WTC11 (cell line): ENCODE measurements around the gene TLE4. TPM values are rescaled to one million over a fixed set of nuclear protein-coding genes. Genes with fewer than 3 reads are reported as not detected.

Source experiments
- ATAC-seq: fragments of 200-7000 bp; cut with Tn5 transposase; 2 replicates; pipeline ENCODE4 v1.10.0; 2021; ENCODE audit warnings: mild to moderate bottlenecking, moderate library complexity
- CTCF ChIA-PET: fragments of 300-600 bp; sonication (Branson Sonifier 250); formaldehyde crosslinking; loops from one replicate; lab custom pipeline; 2021; ENCODE audit warnings: antibody characterized with exemption; lab: Charles Lee
- POLR2A ChIA-PET: fragments of 350-600 bp; sonication (Branson Sonifier 250); formaldehyde crosslinking; loops from one replicate; lab custom pipeline; 2021; ENCODE audit warnings: antibody characterized with exemption; lab: Charles Lee
- DNase-seq: peaks from one replicate; pipeline ENCODE4 v3.0.0; 2021; ENCODE audit warnings: low spot score
- H3K27ac Mint-ChIP-seq: 2 replicates; pipeline ENCODE4 v1.8.0; 2021; ENCODE audit warnings: mixed read lengths
- H3K27me3 Mint-ChIP-seq: 2 replicates; pipeline ENCODE4 v1.8.0; 2021; ENCODE audit warnings: low read depth, mild to moderate bottlenecking, moderate library complexity, mixed read lengths
- H3K36me3 Mint-ChIP-seq: 2 replicates; pipeline ENCODE4 v1.8.0; 2021; ENCODE audit warnings: mixed read lengths
- H3K4me1 Mint-ChIP-seq: 2 replicates; pipeline ENCODE4 v1.8.0; 2022; ENCODE audit warnings: mixed read lengths
- H3K4me3 Mint-ChIP-seq: 2 replicates; pipeline ENCODE4 v1.8.0; 2021; ENCODE audit warnings: mild to moderate bottlenecking, moderate library complexity, mixed read lengths
- H3K9me3 Mint-ChIP-seq: 2 replicates; pipeline ENCODE4 v1.8.0; 2021; ENCODE audit warnings: mixed read lengths
- AFF4 ChIP-seq: sonication (generic); formaldehyde crosslinking; IDR thresholded peaks from 2 replicates; pipeline ENCODE4 v1.8.1; 2023; ENCODE audit warnings: mild to moderate bottlenecking, missing genetic modification reagents, borderline replicate concordance
- ATF6 ChIP-seq: sonication (generic); formaldehyde crosslinking; IDR thresholded peaks from 2 replicates; pipeline ENCODE4 v1.8.1; 2023; ENCODE audit warnings: mild to moderate bottlenecking, missing genetic modification reagents
- EMX1 ChIP-seq: fragments of 250-450 bp; sonication (Bioruptor Pico); IDR thresholded peaks from 2 replicates; pipeline ENCODE4 v1.8.0; 2021; ENCODE audit warnings: mild to moderate bottlenecking
- FOXP4 ChIP-seq: sonication (generic); formaldehyde crosslinking; IDR thresholded peaks from 2 replicates; pipeline ENCODE4 v1.8.0; 2022; ENCODE audit warnings: mild to moderate bottlenecking, missing genetic modification reagents
- NR2C2 ChIP-seq: sonication (generic); formaldehyde crosslinking; IDR thresholded peaks from 2 replicates; pipeline ENCODE4 v1.8.0; 2022; ENCODE audit warnings: mild to moderate bottlenecking, missing genetic modification reagents
- SP1 ChIP-seq: sonication (generic); formaldehyde crosslinking; conservative IDR thresholded peaks from 2 replicates; pipeline ENCODE4 v1.8.1; 2022; ENCODE audit warnings: missing genetic modification reagents
- STAT6 ChIP-seq: sonication (generic); formaldehyde crosslinking; conservative IDR thresholded peaks from 2 replicates; pipeline ENCODE4 v1.8.1; 2023; ENCODE audit warnings: mild to moderate bottlenecking, low read depth, missing genetic modification reagents, moderate library complexity
- TEAD4 ChIP-seq: sonication (generic); formaldehyde crosslinking; IDR thresholded peaks from 2 replicates; pipeline ENCODE4 v1.8.0; 2022; ENCODE audit warnings: mild to moderate bottlenecking, missing genetic modification reagents
- ZNF232 ChIP-seq: sonication (generic); formaldehyde crosslinking; IDR thresholded peaks from 2 replicates; pipeline ENCODE4 v1.8.0; 2022; ENCODE audit warnings: mild to moderate bottlenecking, missing genetic modification reagents
- ZNF263 ChIP-seq: sonication (generic); formaldehyde crosslinking; IDR thresholded peaks from 2 replicates; pipeline ENCODE4 v1.8.1; 2022; ENCODE audit warnings: low read depth, mild to moderate bottlenecking, moderate library complexity, missing genetic modification reagents
- ZNF317 ChIP-seq: sonication (generic); formaldehyde crosslinking; IDR thresholded peaks from 2 replicates; pipeline ENCODE4 v1.8.1; 2023; ENCODE audit warnings: low read depth, mild to moderate bottlenecking, moderate library complexity, missing genetic modification reagents, borderline replicate concordance
- ZNF416 ChIP-seq: fragments of 250-450 bp; sonication (Bioruptor Pico); IDR thresholded peaks from 2 replicates; pipeline ENCODE4 v1.9.0; 2021; ENCODE audit warnings: mild to moderate bottlenecking, inconsistent platforms
- ZNF423 ChIP-seq: fragments of 250-450 bp; sonication (Bioruptor Pico); IDR thresholded peaks from 2 replicates; pipeline ENCODE4 v2.1.2; 2022; ENCODE audit warnings: mild to moderate bottlenecking, moderate library complexity
- total RNA-seq: library from RNA; stranded (reverse); gene quantifications from 3 replicates; pipeline ENCODE4 v1.2.3, GENCODE V29; 2021
- TF ChIP-seq, protein P1 (sequence below): fragments of 250-450 bp; sonication (Bioruptor Pico); conservative IDR thresholded peaks from 2 replicates; pipeline ENCODE4 v1.9.0; 2021; ENCODE audit warnings: mild to moderate bottlenecking

TLE4 gene
- total RNA-seq, 1 experiment from 2014 or later, result 48.1 TPM

DNA sequence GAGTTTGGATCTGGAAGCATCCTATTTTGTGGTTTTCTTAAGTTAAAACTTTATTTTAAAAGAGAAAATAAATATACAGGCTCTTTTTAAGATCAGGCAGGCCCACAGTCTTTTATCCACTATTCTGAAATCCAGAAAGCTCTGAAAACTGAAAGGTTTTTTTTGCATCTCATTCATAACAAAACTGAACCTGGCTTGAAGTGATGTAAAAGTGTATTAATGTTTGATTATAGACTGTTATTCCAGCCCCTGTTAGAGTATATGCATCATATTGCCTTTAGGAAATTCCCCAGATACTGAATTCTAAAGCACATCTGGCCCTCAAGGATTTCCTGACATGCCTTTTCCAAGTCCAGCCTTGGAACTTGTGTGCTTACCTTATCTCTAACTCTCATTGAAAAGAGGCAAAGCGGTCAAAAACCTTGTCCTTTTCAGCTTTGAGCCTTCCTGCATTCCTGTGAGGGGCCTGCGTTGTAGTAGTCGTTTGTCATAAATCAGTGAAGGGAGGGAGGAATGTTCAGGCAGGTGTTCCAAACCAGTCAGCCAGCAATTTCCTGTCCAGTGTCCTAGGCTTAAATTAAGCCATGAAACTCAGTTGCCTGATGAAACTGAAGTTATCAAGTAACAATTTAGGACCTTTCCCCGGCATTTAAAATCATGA is 110.4 kb downstream of the TLE4 start:
- no peak overlapping the region for H3K4me3 Mint-ChIP-seq
- no peaks in the 10 kb centered on the region for H3K27me3 Mint-ChIP-seq
- H3K4me1 Mint-ChIP-seq, result peaks cover 22% of the 10 kb centered on the region
- TF ChIP-seq, protein P1, sequence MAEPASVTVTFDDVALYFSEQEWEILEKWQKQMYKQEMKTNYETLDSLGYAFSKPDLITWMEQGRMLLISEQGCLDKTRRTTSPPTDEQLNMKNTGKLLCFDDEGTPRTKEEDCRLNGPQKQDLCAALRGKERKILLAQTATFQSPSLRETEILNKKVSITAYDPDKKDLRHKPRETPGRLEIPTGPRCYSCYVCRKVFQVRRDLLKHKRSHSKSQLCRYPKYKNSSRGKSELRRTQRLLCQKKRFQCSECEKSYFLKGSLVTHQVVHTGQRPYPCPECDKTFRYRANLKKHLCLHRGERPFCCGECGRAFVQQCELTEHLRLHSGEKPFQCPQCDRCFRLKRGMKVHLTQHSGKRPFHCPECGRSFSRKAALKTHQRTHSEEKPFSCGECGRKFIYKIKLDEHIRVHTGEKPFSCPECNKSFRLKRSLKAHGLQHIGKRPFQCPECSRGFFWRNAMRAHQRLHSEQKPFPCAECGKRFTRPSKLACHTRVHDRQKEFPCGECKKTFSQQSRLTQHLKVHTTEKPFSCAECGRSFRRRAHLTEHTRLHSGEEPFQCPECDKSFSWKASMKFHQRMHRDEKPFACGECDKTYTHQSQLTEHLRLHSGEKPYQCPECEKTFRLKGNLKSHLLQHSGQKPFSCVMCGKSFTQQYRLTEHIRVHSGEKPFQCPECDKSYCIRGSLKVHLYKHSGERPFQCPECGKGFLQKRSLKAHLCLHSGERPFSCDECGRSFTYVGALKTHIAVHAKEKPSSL, result no peak
- TF ChIP-seq AFF4 (CRISPR knock-in tag), result no peak
- TF ChIP-seq, all 79 proteins: peak for 0
- ChIA-PET POLR2A (no interaction called here), CTCF (no interaction called here)
- ATAC-seq (no peak), DNase-seq (no peak)
- Mint-ChIP-seq H3K9me3 (no peaks in the 10 kb centered on the region), H3K27ac (peak overlapping the region; percentile 4; the same call in 1 of the 2 replicates), H3K36me3 (peaks cover 12% of the 10 kb centered on the region)

DNA sequence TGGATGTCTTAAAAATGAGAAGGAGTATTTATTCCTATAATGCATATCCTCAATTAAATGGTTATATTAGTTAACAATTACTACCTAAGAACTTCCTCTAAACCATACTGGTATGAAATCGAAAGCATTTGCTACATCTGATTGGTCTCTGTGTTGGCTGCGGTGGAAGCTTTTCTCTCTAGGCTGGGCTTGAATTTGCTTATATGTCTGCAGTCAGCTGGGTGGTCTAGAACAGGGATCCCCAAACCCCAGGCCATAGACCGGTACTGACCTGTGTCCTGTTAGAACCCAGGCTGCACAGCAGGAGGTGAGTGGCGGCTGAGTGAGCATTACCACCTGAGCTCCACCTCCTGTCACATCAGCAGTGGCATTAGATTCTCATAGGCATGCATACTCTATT is 112.3 kb downstream of the TLE4 start:
- no peaks in the 10 kb centered on the region for H3K27me3 Mint-ChIP-seq
- POLR2A ChIA-PET, result no interaction called here
- DNase-seq, result no peak
- no peaks in the 10 kb centered on the region for H3K9me3 Mint-ChIP-seq
- CTCF ChIA-PET, result no interaction called here
- ATAC-seq, result no peak
- H3K27ac Mint-ChIP-seq, result no peak overlapping the region
- peaks cover 22% of the 10 kb centered on the region for H3K4me1 Mint-ChIP-seq
- peaks cover 6% of the 10 kb centered on the region; the same call in 1 of the 2 replicates for H3K36me3 Mint-ChIP-seq
- TF ChIP-seq SP1 (CRISPR knock-in tag) (no peak), ZNF416 (CRISPR knock-in tag) (no peak), ZNF317 (CRISPR knock-in tag) (no peak), ZNF423 (CRISPR knock-in tag) (no peak), EMX1 (CRISPR knock-in tag) (no peak), NR2C2 (no peak), TEAD4 (no peak), FOXP4 (no peak), ZNF232 (CRISPR knock-in tag) (no peak), ZNF263 (no peak), ATF6 (CRISPR knock-in tag) (no peak), STAT6 (no peak)
- H3K4me3 Mint-ChIP-seq, result no peak overlapping the region
